GM23338 (cell line): ENCODE measurements around the gene TMEM131L.

Source experiments
- CREB1 ChIP-seq: fragments of 250-450 bp; sonication (Bioruptor Pico); IDR thresholded peaks from 2 replicates; pipeline ENCODE4 v1.5.0; 2020; ENCODE audit warnings: low read depth, mild to moderate bottlenecking, moderate library complexity
- EZH2 ChIP-seq: fragments of 200-600 bp; sonication (generic); IDR thresholded peaks from one replicate; pipeline ENCODE4 v1.8.0; 2017; ENCODE audit warnings: antibody characterized with exemption, mild to moderate bottlenecking, low read depth; ENCODE audit not compliant: unreplicated experiment
- EZH2phosphoT487 ChIP-seq: fragments of 200-600 bp; sonication (generic); IDR thresholded peaks from one replicate; pipeline ENCODE4 v1.8.1; 2018; ENCODE audit warnings: antibody characterized with exemption; ENCODE audit not compliant: unreplicated experiment
- JUNB ChIP-seq: IDR thresholded peaks from one replicate; pipeline ENCODE4 v1.6.1; 2016; ENCODE audit warnings: antibody characterized with exemption; ENCODE audit not compliant: unreplicated experiment
- TF ChIP-seq, protein P1 (sequence below), 2 experiments: fragments of 200-600 bp in 1 of 2; sonication (generic) in 1 of 2; conservative IDR thresholded peaks; 2 replicates each; pipeline versions ENCODE4 v1.5.1 to v1.6.1; 2016 to 2017; ENCODE audit warnings: antibody characterized with exemption in 2 of 2, low read depth in 2 of 2, mild to moderate bottlenecking in 2 of 2, moderate library complexity in 1 of 2
- TF ChIP-seq, protein P2 (sequence below): IDR thresholded peaks from one replicate; pipeline ENCODE4 v1.6.1; 2018; ENCODE audit warnings: antibody characterized with exemption; ENCODE audit not compliant: unreplicated experiment

DNA sequence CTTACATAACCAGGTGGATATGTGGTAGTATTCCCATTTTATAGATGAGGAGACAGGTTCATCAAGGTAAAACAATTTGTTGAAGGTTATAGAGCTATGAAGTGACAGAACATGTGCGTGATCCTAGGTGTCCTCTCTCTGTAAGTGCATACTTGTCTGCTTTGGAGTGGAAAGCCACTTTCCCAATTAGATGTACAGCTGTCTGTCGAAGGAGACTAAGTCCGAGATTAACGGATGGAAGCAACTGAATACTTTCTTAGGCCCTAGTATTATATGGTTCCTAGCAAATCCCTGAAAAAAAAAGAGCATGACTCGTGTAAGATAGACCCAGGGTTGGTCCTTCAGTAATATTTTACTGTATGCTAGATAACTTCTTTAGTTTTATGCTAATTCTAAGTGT, 19.7 kb downstream of the TMEM131L start:
- TF ChIP-seq, protein P1, sequence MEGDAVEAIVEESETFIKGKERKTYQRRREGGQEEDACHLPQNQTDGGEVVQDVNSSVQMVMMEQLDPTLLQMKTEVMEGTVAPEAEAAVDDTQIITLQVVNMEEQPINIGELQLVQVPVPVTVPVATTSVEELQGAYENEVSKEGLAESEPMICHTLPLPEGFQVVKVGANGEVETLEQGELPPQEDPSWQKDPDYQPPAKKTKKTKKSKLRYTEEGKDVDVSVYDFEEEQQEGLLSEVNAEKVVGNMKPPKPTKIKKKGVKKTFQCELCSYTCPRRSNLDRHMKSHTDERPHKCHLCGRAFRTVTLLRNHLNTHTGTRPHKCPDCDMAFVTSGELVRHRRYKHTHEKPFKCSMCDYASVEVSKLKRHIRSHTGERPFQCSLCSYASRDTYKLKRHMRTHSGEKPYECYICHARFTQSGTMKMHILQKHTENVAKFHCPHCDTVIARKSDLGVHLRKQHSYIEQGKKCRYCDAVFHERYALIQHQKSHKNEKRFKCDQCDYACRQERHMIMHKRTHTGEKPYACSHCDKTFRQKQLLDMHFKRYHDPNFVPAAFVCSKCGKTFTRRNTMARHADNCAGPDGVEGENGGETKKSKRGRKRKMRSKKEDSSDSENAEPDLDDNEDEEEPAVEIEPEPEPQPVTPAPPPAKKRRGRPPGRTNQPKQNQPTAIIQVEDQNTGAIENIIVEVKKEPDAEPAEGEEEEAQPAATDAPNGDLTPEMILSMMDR (conservative IDR thresholded peaks at IDR 0.05; ENCODE audit: low read depth in 2 of 2), result no peak
- TF ChIP-seq EZH2, result no peak
- TF ChIP-seq CREB1 (CRISPR knock-in tag), result no peak
- TF ChIP-seq, protein P2, sequence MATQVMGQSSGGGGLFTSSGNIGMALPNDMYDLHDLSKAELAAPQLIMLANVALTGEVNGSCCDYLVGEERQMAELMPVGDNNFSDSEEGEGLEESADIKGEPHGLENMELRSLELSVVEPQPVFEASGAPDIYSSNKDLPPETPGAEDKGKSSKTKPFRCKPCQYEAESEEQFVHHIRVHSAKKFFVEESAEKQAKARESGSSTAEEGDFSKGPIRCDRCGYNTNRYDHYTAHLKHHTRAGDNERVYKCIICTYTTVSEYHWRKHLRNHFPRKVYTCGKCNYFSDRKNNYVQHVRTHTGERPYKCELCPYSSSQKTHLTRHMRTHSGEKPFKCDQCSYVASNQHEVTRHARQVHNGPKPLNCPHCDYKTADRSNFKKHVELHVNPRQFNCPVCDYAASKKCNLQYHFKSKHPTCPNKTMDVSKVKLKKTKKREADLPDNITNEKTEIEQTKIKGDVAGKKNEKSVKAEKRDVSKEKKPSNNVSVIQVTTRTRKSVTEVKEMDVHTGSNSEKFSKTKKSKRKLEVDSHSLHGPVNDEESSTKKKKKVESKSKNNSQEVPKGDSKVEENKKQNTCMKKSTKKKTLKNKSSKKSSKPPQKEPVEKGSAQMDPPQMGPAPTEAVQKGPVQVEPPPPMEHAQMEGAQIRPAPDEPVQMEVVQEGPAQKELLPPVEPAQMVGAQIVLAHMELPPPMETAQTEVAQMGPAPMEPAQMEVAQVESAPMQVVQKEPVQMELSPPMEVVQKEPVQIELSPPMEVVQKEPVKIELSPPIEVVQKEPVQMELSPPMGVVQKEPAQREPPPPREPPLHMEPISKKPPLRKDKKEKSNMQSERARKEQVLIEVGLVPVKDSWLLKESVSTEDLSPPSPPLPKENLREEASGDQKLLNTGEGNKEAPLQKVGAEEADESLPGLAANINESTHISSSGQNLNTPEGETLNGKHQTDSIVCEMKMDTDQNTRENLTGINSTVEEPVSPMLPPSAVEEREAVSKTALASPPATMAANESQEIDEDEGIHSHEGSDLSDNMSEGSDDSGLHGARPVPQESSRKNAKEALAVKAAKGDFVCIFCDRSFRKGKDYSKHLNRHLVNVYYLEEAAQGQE, result no peak
- TF ChIP-seq JUNB, result no peak
- no peak for TF ChIP-seq EZH2phosphoT487
